BLaER1 treated with 17β-estradiol and CSF1 and Interleukin-3, amounts not matched to agents 10 nM and 100 nM (cell line): Measurements from ENCODE around the gene MRPS18B.

Source experiments
- H3K27ac ChIP-seq, 11 experiments: shearing (Covaris generic); formaldehyde crosslinking; 2 replicates each; pipeline ENCODE4 v1.8.1; 2022
- H3K27me3 ChIP-seq, 11 experiments: shearing (Covaris generic); formaldehyde crosslinking; 2 replicates each; pipeline ENCODE4 v1.8.1; 2022
- H3K36me3 ChIP-seq, 11 experiments: shearing (Covaris generic); formaldehyde crosslinking; 2 replicates each; pipeline ENCODE4 v1.8.1; 2022
- H3K4me1 ChIP-seq, 10 experiments: shearing (Covaris generic); formaldehyde crosslinking; 2 replicates each; pipeline ENCODE4 v1.8.1; 2022
- H3K4me2 ChIP-seq, 11 experiments: shearing (Covaris generic); formaldehyde crosslinking; 2 replicates each; pipeline ENCODE4 v1.8.1; 2022
- H3K4me3 ChIP-seq, 10 experiments: shearing (Covaris generic); formaldehyde crosslinking; 2 replicates each; pipeline ENCODE4 v1.8.1; 2022
- H3K9ac ChIP-seq, 11 experiments: shearing (Covaris generic); formaldehyde crosslinking; 2 replicates each; pipeline ENCODE4 v1.8.1; 2022
- H3K9me3 ChIP-seq, 11 experiments: shearing (Covaris generic); formaldehyde crosslinking; replicated peaks in 1 of 11; 2 replicates each; pipeline ENCODE4 v1.8.1; 2022
- H4K20me1 ChIP-seq, 11 experiments: shearing (Covaris generic); formaldehyde crosslinking; 2 replicates each; pipeline ENCODE4 v1.8.1; 2022
- Cebpa-rat ChIP-seq, 11 experiments: shearing (Covaris generic); IDR thresholded peaks; 2 replicates each; pipeline ENCODE4 v1.8.1; 2022

The MRPS18B gene

DNA sequence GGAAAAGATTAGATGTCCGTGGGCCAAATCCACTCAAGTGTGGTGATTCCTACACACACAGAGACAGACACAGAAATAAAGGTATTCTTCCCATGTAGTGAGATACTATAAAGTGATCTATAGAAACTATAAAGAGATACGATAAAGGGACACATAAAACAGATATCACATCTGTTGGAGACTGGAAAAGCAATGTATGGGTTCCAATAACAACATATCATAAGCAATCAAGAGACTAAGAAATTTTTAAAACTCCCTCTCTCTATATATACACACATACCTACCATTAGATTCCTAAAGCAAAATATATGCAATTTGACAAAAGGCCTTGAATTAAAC lies 5.8 kb upstream of the MRPS18B start:
- no peak for TF ChIP-seq Cebpa-rat (IDR thresholded peaks at IDR 0.05)
- H3K4me3 ChIP-seq, result no peak overlapping the region
- peaks cover 70 to 79% (median 78%) of the 10 kb centered on the region in 10 experiments for H3K4me1 ChIP-seq
- no peaks in the 10 kb centered on the region for H3K27me3 ChIP-seq
- H3K9ac ChIP-seq, result peak overlapping the region in 2 of 11 experiments; percentile 6 to 11; a peak in 2 of 22 replicates
- peak overlapping the region in 10 of 11 experiments; percentile 6 to 98 (median 94); a peak in 10 of 22 replicates for H3K4me2 ChIP-seq
- no peaks in the 10 kb centered on the region; a peak in 1 of 22 replicates for H3K9me3 ChIP-seq
- H3K36me3 ChIP-seq, result peaks cover 52 to 89% (median 75%) of the 10 kb centered on the region in 11 experiments
- peaks cover 5 to 80% (median 80%) of the 10 kb centered on the region in 11 experiments for H4K20me1 ChIP-seq
- no peak overlapping the region for H3K27ac ChIP-seq

DNA sequence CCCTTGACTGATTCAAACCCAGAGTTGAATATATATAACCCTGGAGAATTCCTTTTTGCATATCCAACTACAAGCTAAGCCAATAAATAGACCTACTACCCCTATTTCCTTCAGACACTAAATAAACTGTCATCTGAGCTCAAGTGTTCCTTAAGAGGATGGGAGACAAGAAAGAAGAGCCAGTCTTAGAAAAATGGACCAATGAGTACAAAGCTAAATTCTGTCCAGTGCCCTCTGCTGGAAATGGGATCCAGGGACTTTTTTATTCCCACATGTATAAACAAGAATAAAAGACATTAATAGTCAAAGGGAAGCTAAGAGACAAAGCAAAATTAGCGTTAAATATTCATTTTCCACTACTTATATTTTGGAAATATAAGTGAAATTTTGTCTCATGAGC lies 5.4 kb upstream of the MRPS18B start:
- H4K20me1 ChIP-seq, result peaks cover 5 to 76% (median 76%) of the 10 kb centered on the region in 11 experiments
- H3K4me3 ChIP-seq, result no peak overlapping the region
- peak overlapping the region in 2 of 11 experiments; percentile 24 to 99; a peak in 2 of 22 replicates for H3K27ac ChIP-seq
- H3K27me3 ChIP-seq, result no peaks in the 10 kb centered on the region
- H3K9ac ChIP-seq, result peak overlapping the region in 2 of 11 experiments; percentile 2 to 98; a peak in 2 of 22 replicates
- peak overlapping the region in 10 of 11 experiments; percentile 87 to 98 (median 96); a peak in 16 of 22 replicates for H3K4me2 ChIP-seq
- no peak for TF ChIP-seq Cebpa-rat (IDR thresholded peaks at IDR 0.05)
- H3K4me1 ChIP-seq, result peaks cover 66 to 75% (median 74%) of the 10 kb centered on the region in 10 experiments
- H3K36me3 ChIP-seq, result peaks cover 49 to 86% (median 75%) of the 10 kb centered on the region in 11 experiments
- H3K9me3 ChIP-seq, result no peaks in the 10 kb centered on the region; a peak in 1 of 22 replicates

DNA sequence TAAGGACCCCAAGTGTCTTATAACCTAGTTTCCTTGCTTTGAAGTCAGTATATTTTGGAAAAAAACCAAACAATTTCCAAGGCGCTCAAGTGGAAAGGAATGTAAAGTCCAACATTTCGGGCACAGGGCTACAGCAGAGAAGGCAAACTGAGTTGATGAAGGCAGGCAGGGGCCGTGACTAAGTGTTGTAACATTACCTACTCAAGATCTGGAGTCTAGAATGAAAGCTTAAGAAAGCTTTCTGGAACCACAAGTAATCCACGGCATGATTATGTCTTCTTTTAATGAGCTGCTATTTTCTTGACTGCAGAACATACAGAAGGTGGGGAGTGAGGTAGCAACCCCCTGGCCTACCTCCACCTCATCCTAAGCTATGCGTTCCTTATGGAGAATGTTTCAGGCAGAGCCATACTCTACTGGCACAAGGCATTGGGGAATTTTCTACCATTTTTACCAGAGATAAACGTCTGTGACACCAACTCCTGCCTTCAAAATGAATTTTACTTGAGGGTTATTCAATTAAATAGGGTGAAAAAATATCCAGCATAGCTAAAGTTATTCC lies 4.9 kb upstream of the MRPS18B start:
- Histone ChIP-seq H3K4me2 (peak overlapping the region; percentile 87 to 98 (median 95)), H3K36me3 (peaks cover 44 to 80% (median 70%) of the 10 kb centered on the region in 11 experiments), H3K27ac (peak overlapping the region in 6 of 11 experiments; percentile 0 to 99 (median 60); a peak in 6 of 22 replicates), H3K4me3 (peak overlapping the region in 1 of 10 experiments; percentile 84; a peak in 1 of 20 replicates), H3K4me1 (peaks cover 60 to 69% (median 69%) of the 10 kb centered on the region in 10 experiments), H3K9me3 (no peaks in the 10 kb centered on the region; a peak in 1 of 22 replicates), H4K20me1 (peaks cover 5 to 70% (median 70%) of the 10 kb centered on the region in 11 experiments), H3K9ac (peak overlapping the region in 7 of 11 experiments; percentile 4 to 99 (median 98); a peak in 8 of 22 replicates), H3K27me3 (no peaks in the 10 kb centered on the region)
- TF ChIP-seq Cebpa-rat (IDR thresholded peaks at IDR 0.05), result no peak

DNA sequence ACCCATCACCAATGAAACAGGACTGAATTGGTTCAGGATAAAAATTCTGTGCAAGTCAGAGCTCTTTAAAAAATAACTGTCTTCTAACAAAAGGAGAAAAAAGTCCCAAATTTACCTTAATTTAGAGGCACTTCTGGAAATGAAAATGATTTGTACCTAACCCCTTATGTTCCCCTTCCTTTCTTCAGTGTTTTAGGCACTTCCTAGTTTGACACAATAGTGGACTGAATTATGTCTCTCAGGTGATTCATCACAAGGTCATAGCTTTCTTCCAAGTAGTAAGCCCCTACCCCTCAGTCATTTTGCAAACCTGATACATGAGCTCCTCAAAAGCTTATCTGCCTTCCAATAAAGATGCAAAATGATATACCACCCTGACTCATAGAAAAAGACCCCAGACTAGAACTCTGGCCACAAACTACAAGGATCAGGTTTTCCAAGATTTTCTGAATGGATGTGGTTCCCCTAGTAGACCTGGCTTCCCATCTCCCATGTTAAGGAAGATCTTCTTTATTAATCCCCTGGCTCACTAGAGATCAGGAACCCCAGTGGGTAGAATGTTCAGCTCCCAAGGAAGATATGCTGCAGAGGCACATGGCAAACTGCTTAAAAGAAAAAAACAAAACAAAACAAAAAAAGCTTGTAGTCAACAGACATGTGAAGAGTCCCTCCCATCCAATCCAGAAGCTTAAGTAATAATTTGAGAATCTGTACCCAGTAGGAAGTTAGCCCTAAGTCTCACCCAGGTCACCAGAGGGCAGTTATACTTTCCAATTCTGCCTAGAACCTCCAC lies 4.2 kb upstream of the MRPS18B start:
- H3K4me1 ChIP-seq, result peaks cover 56 to 66% (median 64%) of the 10 kb centered on the region in 10 experiments
- peak overlapping the region; percentile 71 to 92 (median 84) for H3K4me3 ChIP-seq
- no peaks in the 10 kb centered on the region; a peak in 1 of 22 replicates for H3K9me3 ChIP-seq
- H3K36me3 ChIP-seq, result peaks cover 37 to 74% (median 63%) of the 10 kb centered on the region in 11 experiments
- H3K9ac ChIP-seq, result peak overlapping the region; percentile 97 to 99 (median 99); a peak in 21 of 22 replicates
- peak overlapping the region; percentile 87 to 98 (median 95) for H3K4me2 ChIP-seq
- no peak for TF ChIP-seq Cebpa-rat (IDR thresholded peaks at IDR 0.05)
- no peaks in the 10 kb centered on the region for H3K27me3 ChIP-seq
- H3K27ac ChIP-seq, result peak overlapping the region in 10 of 11 experiments; percentile 96 to 99 (median 98); a peak in 19 of 22 replicates
- peaks cover 5 to 64% (median 63%) of the 10 kb centered on the region in 11 experiments for H4K20me1 ChIP-seq

DNA sequence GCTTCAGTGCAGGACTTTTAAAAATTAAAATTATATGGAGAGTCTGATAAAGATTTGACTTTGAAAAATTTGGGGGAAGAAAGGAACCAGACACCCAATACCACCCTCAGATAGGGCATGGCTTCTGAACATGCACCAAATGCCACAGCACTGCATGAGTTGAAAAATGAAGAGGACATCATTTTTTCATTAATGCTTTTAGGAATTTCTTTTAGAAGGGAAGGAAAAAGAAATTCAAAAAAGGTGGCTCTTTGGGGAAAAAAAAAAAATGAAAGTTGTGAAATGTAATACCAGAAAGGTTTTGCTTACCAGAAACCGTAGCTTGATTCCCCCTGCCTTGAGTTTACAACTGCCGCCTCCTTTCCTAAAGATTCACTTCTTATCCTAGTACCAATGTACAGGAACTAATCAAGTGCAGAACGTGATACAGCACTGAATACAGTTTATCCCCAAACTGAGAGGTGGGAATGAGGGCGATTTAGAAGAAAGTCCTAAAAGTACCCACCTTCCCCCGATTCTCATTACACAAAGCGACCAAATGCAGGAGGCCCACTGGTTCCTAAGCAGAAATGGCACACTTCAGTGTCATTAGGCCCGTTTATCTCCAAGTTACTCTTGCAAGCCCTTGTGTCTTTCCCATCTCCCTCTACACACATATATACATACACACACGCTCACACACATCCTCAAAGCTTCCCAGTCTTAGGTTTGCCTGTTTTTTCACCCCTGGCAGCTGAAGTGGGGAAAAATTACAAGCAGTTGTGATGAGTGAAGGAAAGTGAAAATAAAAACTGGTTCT lies 3.4 kb upstream of the MRPS18B start:
- peak overlapping the region; percentile 71 to 92 (median 84) for H3K4me3 ChIP-seq
- no peak for TF ChIP-seq Cebpa-rat (IDR thresholded peaks at IDR 0.05)
- H3K9ac ChIP-seq, result peak overlapping the region; percentile 97 to 99 (median 99)
- peak overlapping the region; percentile 87 to 98 (median 95) for H3K4me2 ChIP-seq
- H3K27ac ChIP-seq, result peak overlapping the region; percentile 24 to 99 (median 98); a peak in 21 of 22 replicates
- H3K9me3 ChIP-seq, result no peaks in the 10 kb centered on the region; a peak in 1 of 22 replicates
- H4K20me1 ChIP-seq, result peaks cover 5 to 56% (median 55%) of the 10 kb centered on the region in 11 experiments
- H3K4me1 ChIP-seq, result peaks cover 56 to 65% (median 64%) of the 10 kb centered on the region in 10 experiments
- H3K36me3 ChIP-seq, result peaks cover 29 to 70% (median 56%) of the 10 kb centered on the region in 11 experiments
- H3K27me3 ChIP-seq, result no peaks in the 10 kb centered on the region

DNA sequence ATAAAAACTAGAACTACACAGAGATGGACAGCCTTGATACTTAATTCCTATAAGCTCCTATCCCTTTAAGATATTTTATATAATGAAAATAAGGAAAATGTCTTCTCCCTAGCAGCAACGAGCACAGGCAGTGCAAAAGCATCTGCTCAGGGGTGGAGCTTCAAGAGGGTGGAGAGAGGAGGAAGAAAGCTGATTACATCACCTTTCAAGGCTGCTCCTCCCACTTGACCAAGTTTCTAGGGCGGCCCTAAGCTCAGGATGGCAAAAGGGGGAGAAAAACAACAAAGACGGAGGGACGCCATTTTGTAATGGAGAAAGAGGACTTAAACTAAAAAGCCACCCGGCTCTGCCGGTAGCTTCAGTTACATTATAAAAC lies 2.8 kb upstream of the MRPS18B start:
- H3K4me2 ChIP-seq, result peak overlapping the region; percentile 87 to 98 (median 95)
- H3K9me3 ChIP-seq, result no peaks in the 10 kb centered on the region; a peak in 1 of 22 replicates
- peaks cover 29 to 70% (median 55%) of the 10 kb centered on the region in 11 experiments for H3K36me3 ChIP-seq
- H3K27me3 ChIP-seq, result no peaks in the 10 kb centered on the region
- peaks cover 56 to 64% (median 60%) of the 10 kb centered on the region in 10 experiments for H3K4me1 ChIP-seq
- H3K9ac ChIP-seq, result peak overlapping the region; percentile 97 to 99 (median 99)
- H4K20me1 ChIP-seq, result peaks cover 5 to 50% (median 49%) of the 10 kb centered on the region in 11 experiments
- H3K4me3 ChIP-seq, result peak overlapping the region; percentile 71 to 92 (median 84)
- TF ChIP-seq Cebpa-rat (IDR thresholded peaks at IDR 0.05), result peak in 7 of 11 experiments; percentile 17 to 70 (median 41); a peak in 6 of 22 replicates
- H3K27ac ChIP-seq, result peak overlapping the region; percentile 96 to 99 (median 98)

DNA sequence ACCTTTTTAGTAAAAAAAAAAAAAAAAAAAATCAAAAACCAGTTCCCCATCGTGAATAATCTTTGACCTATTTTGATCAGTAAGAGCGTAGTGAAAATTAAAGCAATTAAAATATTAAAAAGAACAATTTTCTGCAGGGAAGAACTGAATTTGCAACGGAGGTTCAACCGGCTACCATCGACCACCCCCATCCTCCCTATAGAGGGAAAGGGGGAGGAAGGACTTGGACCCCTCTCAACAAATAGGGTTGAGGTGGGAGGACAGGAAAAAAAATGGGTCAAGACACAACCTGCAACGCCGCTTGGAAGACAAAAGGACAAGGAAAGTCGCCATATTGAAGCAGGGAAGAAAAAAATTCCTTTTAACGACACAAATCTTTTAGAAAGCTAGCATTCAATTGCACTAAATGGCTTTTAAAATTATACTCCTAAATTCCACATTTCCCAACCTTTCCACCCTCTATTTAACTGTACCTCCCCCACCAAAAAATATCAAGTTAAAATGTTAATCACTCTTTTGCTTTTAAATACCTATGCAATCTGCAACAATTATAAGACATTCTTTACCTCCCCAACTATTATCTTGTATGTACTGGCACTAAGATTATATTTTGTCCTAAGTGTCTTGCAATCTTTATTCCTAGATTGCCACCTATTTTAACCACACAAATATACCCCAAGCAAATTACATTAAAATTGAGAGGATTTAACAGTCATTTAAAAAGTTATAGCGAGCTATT lies 2.3 kb upstream of the MRPS18B start:
- no peaks in the 10 kb centered on the region; a peak in 1 of 22 replicates for H3K9me3 ChIP-seq
- H3K4me3 ChIP-seq, result peak overlapping the region; percentile 71 to 92 (median 84)
- TF ChIP-seq Cebpa-rat (IDR thresholded peaks at IDR 0.05), result no peak
- peak overlapping the region; percentile 97 to 99 (median 99) for H3K9ac ChIP-seq
- no peaks in the 10 kb centered on the region for H3K27me3 ChIP-seq
- peaks cover 5 to 44% (median 44%) of the 10 kb centered on the region in 11 experiments for H4K20me1 ChIP-seq
- H3K4me2 ChIP-seq, result peak overlapping the region; percentile 87 to 98 (median 94)
- peak overlapping the region; percentile 96 to 99 (median 98) for H3K27ac ChIP-seq
- H3K36me3 ChIP-seq, result peaks cover 29 to 70% (median 55%) of the 10 kb centered on the region in 11 experiments
- H3K4me1 ChIP-seq, result peaks cover 51 to 58% (median 54%) of the 10 kb centered on the region in 10 experiments
